Endothelial cell of umbilical vein (primary cell): Measurements from ENCODE around the gene FOXN1. TPM values are rescaled to one million over a fixed set of nuclear protein-coding genes. Genes with fewer than 3 reads are reported as not detected.

ENCODE experiments used
- BruUV-seq: library from RNA; stranded (reverse); fragments of 400-500 nt; replicated peaks from 2 replicates; lab custom pipeline; 2021; lab: Mats Ljungman, UMichigan
- CTCF ChIA-PET: fragments of 300-600, 350-600 bp; sonication (Branson Sonifier 250); formaldehyde crosslinking; loops from one replicate; lab custom pipeline; 2021; ENCODE audit warnings: antibody characterized with exemption, inconsistent platforms; lab: Charles Lee
- POLR2A ChIA-PET: fragments of 300-600, 350-600 bp; sonication (Branson Sonifier 250); formaldehyde crosslinking; loops from one replicate; lab custom pipeline; 2021; ENCODE audit warnings: antibody characterized with exemption, inconsistent platforms; lab: Charles Lee
- DNase-seq: peaks from one replicate; pipeline ENCODE4 v3.0.0-alpha.2; 2011; ENCODE audit warnings: low read depth, low spot score
- FAIRE-seq: peaks from 2 replicates; lab custom pipeline; 2011; peaks lifted over from hg19 to GRCh38; lab: Jason Lieb, UNC
- H2AFZ ChIP-seq: 2 replicates; pipeline ENCODE4 v1.6.0; 2012; ENCODE audit warnings: low read depth, low read length, control low read depth, inconsistent platforms
- H3K27ac ChIP-seq: 2 replicates; pipeline ENCODE4 v1.5.1; 2011; ENCODE audit warnings: low read depth, mild to moderate bottlenecking, control low read depth, low read length, moderate library complexity; ENCODE audit not compliant: insufficient read depth
- H3K27me3 ChIP-seq, 2 experiments: 2 replicates each; pipeline versions ENCODE4 v1.6.0 to v1.6.1; 2011; ENCODE audit warnings: low read length in 2 of 2, mixed read lengths in 1 of 2; ENCODE audit not compliant: control insufficient read depth in 2 of 2, insufficient read depth in 2 of 2
- H3K36me3 ChIP-seq, 2 experiments: 2 replicates in 1 of 2; 3 replicates in 1 of 2; pipeline ENCODE4 v1.5.1; 2011; ENCODE audit warnings: low read length in 2 of 2, mild to moderate bottlenecking in 1 of 2, moderate library complexity in 1 of 2; ENCODE audit not compliant: control insufficient read depth in 2 of 2, insufficient read depth in 2 of 2; ENCODE audit errors: extremely low read depth in 1 of 2
- H3K4me1 ChIP-seq: 3 replicates; pipeline ENCODE4 v1.5.1; 2011; ENCODE audit warnings: mild to moderate bottlenecking, low read length; ENCODE audit not compliant: control insufficient read depth, insufficient read depth; ENCODE audit errors: extremely low read depth
- H3K4me2 ChIP-seq: 2 replicates; pipeline ENCODE4 v1.6.1; 2011; ENCODE audit warnings: low read length, control low read depth, mixed read lengths; ENCODE audit not compliant: insufficient read depth
- H3K4me3 ChIP-seq, 3 experiments: fragments of 200-600 bp in 1 of 3; sonication (generic), shearing (Covaris generic) in 1 of 3; replicated peaks in 1 of 3; 2 replicates each; pipeline ENCODE4 v1.5.1; 2011 to 2016; ENCODE audit warnings: control low read depth in 3 of 3, low read length in 3 of 3, mild to moderate bottlenecking in 2 of 3, inconsistent platforms in 1 of 3, low read depth in 1 of 3, moderate library complexity in 1 of 3; ENCODE audit not compliant: insufficient read depth in 1 of 3
- H3K79me2 ChIP-seq: 2 replicates; pipeline ENCODE4 v1.6.0; 2012; ENCODE audit warnings: low read length, inconsistent platforms; ENCODE audit not compliant: control insufficient read depth, insufficient read depth
- H3K9ac ChIP-seq: replicated peaks from 2 replicates; pipeline ENCODE3; 2011; ENCODE audit warnings: low read length, control low read depth; ENCODE audit not compliant: insufficient read depth; ENCODE audit errors: extremely low read depth
- H3K9me1 ChIP-seq: replicated peaks from 3 replicates; pipeline ENCODE4 v1.6.0; 2011; ENCODE audit warnings: mild to moderate bottlenecking, low read length; ENCODE audit not compliant: control insufficient read depth, insufficient read depth; ENCODE audit errors: extremely low read depth
- H3K9me3 ChIP-seq: replicated peaks from 2 replicates; pipeline ENCODE4 v1.5.1; 2012; ENCODE audit warnings: low read length, inconsistent platforms; ENCODE audit not compliant: control insufficient read depth, insufficient read depth
- H4K20me1 ChIP-seq: replicated peaks from 2 replicates; pipeline ENCODE3; 2011; ENCODE audit warnings: mild to moderate bottlenecking, low read length; ENCODE audit not compliant: control insufficient read depth, insufficient read depth; ENCODE audit errors: extremely low read depth
- EZH2 ChIP-seq: IDR thresholded peaks from 2 replicates; pipeline ENCODE4 v1.6.1; 2012; ENCODE audit warnings: borderline replicate concordance, low read depth, mild to moderate bottlenecking, moderate library complexity, low read length, inconsistent platforms; ENCODE audit not compliant: severe bottlenecking
- FOS ChIP-seq: IDR thresholded peaks from 2 replicates; pipeline ENCODE4 v1.6.1; 2011; ENCODE audit warnings: mild to moderate bottlenecking, low read length, moderate library complexity, borderline replicate concordance; ENCODE audit not compliant: insufficient read depth
- GATA2 ChIP-seq: IDR thresholded peaks from 2 replicates; pipeline ENCODE4 v1.7.0; 2011; ENCODE audit warnings: low read depth, mild to moderate bottlenecking, moderate library complexity, mixed read lengths, low read length; ENCODE audit not compliant: insufficient read length, insufficient read depth
- JUN ChIP-seq: IDR thresholded peaks from 2 replicates; pipeline ENCODE4 v1.6.1; 2011; ENCODE audit warnings: borderline replicate concordance, low read depth; ENCODE audit not compliant: insufficient read length, insufficient read depth
- MYC ChIP-seq: IDR thresholded peaks from one replicate; pipeline ENCODE4 v1.6.1; 2011; ENCODE audit warnings: mild to moderate bottlenecking, low read depth, low read length
- POLR2A ChIP-seq: IDR thresholded peaks from 2 replicates; pipeline ENCODE4 v1.6.1; 2012; ENCODE audit warnings: low read depth, mild to moderate bottlenecking, control low read depth, low read length
- POLR2AphosphoS5 ChIP-seq: IDR thresholded peaks from 2 replicates; pipeline ENCODE4 v1.6.1; 2012; ENCODE audit warnings: low read depth, mild to moderate bottlenecking, control low read depth, low read length, moderate library complexity; ENCODE audit not compliant: insufficient read depth
- dilution Hi-C: fragments of 300-500 bp; cut with MboI; formaldehyde crosslinking; loops from one replicate; pipeline ENCODE4 v1.15.0; 2019; ENCODE audit warnings: low sequenced_read_pairs; ENCODE audit not compliant: extremely low pct_ligation_motif_present
- intact Hi-C: fragments of 100-400 bp; cut with micrococcal nuclease; formaldehyde crosslinking; loops from one replicate; pipeline ENCODE4 v1.10.0; 2022
- polyA plus RNA-seq, 4 experiments: library from polyadenylated mRNA; depleted of rRNA in 3 of 4; stranded (reverse) in 3 of 4; unstranded in 1 of 4; fragments of >200 nt; gene quantifications; 2 replicates each; pipeline versions ENCODE4 v1.2.1 to v1.2.3, GENCODE V29; 2011 to 2012; ENCODE audit warnings: missing spikeins in 1 of 4
- total RNA-seq: library from RNA; stranded (reverse); gene quantifications from 2 replicates; pipeline ENCODE4 v1.2.3, GENCODE V29; 2021
- TF ChIP-seq, protein P1 (sequence below), 2 donors: IDR thresholded peaks; 1 replicate in 1 of 2; 2 replicates in 1 of 2; pipeline ENCODE4 v1.5.1; 2011; ENCODE audit warnings: low read length in 2 of 2, mild to moderate bottlenecking in 2 of 2, moderate library complexity in 2 of 2, control low read depth in 1 of 2, inconsistent platforms in 1 of 2, low read depth in 1 of 2; ENCODE audit not compliant: insufficient read depth in 1 of 2; ENCODE audit errors: extremely low read depth in 1 of 2
- TF ChIP-seq, protein P2 (sequence below): IDR thresholded peaks from 2 replicates; pipeline ENCODE4 v1.6.1; 2011; ENCODE audit not compliant: insufficient read depth, insufficient read length

FOXN1 gene
- total and polyA plus RNA-seq, 2 donors (not counting 3 experiments of a cell fraction or from before 2014, with no cell fraction given): not detected

DNA sequence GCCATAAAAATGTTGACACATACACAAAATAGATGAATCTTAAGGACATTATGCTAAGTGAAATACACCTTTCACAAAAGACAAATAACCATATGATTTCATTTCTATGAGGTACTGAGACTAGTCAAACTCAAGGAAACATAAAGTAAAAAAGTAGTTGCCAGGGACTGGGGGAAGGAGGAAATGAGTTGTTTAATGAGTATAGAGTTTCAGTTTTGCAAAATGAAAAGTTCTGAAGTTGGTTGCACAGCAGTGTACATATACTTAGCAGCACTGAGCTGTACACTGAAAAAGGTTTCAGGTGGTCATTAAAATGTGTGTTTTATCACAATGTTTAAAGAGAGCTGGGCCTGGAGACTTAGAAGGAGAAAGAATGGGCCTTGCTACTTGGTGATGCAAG is 37.4 kb upstream of the FOXN1 start:
- DNase-seq (no peak), FAIRE-seq (no peak)
- no peak overlapping the region for H3K9ac ChIP-seq
- H3K4me3 ChIP-seq: no peak overlapping the region
- no peaks in the 10 kb centered on the region for H3K36me3 ChIP-seq
- ChIA-PET POLR2A (no interaction called here), CTCF (no interaction called here)
- dilution Hi-C loops: no loop called here
- no peaks in the 10 kb centered on the region for H3K9me3 ChIP-seq
- H3K4me1 ChIP-seq: no peaks in the 10 kb centered on the region
- no peak overlapping the region for H2AFZ ChIP-seq
- no peaks in the 10 kb centered on the region for H4K20me1 ChIP-seq
- peaks cover 5 to 6% of the 10 kb centered on the region in 2 experiments for H3K27me3 ChIP-seq
- TF ChIP-seq EZH2: no peak
- intact Hi-C loops: no loop called here
- no peak overlapping the region for H3K4me2 ChIP-seq
- no peaks in the 10 kb centered on the region for H3K79me2 ChIP-seq
- BruUV-seq: no TSS peak
- no peaks in the 10 kb centered on the region for H3K9me1 ChIP-seq
- H3K27ac ChIP-seq: no peak overlapping the region

DNA sequence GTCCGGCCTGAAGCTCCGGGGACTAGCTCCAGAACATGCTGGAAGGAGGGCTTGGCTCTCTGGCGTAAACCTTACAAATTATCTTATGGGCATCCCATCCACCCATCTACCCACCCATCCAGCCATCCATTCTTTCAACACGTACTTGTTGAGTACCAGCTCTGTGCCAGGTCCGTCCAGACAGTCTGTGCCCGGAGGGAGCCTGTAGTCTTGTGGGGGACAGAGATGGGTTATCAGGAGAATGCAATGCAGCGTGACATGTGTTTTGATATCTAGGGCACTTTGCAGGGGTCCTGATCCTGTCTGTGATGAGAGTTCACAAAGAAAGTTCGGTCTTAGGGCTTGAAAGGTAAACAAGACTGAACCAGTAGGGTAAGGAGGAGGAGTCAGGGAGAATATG is 36.8 kb upstream of the FOXN1 start:
- POLR2A ChIA-PET: no interaction called here
- H3K4me2 ChIP-seq: no peak overlapping the region
- H3K79me2 ChIP-seq: no peaks in the 10 kb centered on the region
- intact Hi-C loops: no loop called here
- TF ChIP-seq FOS (no peak), MYC (no peak), JUN (no peak), POLR2AphosphoS5 (no peak), POLR2A (no peak), GATA2 (no peak), EZH2 (no peak)
- TF ChIP-seq, protein P1, sequence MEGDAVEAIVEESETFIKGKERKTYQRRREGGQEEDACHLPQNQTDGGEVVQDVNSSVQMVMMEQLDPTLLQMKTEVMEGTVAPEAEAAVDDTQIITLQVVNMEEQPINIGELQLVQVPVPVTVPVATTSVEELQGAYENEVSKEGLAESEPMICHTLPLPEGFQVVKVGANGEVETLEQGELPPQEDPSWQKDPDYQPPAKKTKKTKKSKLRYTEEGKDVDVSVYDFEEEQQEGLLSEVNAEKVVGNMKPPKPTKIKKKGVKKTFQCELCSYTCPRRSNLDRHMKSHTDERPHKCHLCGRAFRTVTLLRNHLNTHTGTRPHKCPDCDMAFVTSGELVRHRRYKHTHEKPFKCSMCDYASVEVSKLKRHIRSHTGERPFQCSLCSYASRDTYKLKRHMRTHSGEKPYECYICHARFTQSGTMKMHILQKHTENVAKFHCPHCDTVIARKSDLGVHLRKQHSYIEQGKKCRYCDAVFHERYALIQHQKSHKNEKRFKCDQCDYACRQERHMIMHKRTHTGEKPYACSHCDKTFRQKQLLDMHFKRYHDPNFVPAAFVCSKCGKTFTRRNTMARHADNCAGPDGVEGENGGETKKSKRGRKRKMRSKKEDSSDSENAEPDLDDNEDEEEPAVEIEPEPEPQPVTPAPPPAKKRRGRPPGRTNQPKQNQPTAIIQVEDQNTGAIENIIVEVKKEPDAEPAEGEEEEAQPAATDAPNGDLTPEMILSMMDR (IDR thresholded peaks at IDR 0.05; ENCODE audit: extremely low read depth in 1 of 2, insufficient read depth in 1 of 2, low read depth in 1 of 2, low read length in 2 of 2): no peak
- TF ChIP-seq, protein P2, sequence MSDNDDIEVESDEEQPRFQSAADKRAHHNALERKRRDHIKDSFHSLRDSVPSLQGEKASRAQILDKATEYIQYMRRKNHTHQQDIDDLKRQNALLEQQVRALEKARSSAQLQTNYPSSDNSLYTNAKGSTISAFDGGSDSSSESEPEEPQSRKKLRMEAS: no peak
- no peak overlapping the region for H2AFZ ChIP-seq
- no peaks in the 10 kb centered on the region for H4K20me1 ChIP-seq
- CTCF ChIA-PET: no interaction called here
- H3K9me3 ChIP-seq: no peaks in the 10 kb centered on the region
- no peaks in the 10 kb centered on the region for H3K9me1 ChIP-seq
- H3K9ac ChIP-seq: no peak overlapping the region
- no TSS peak for BruUV-seq
- H3K27me3 ChIP-seq: peaks cover 4 to 5% of the 10 kb centered on the region in 2 experiments
- FAIRE-seq (no peak), DNase-seq (no peak)
- no peak overlapping the region for H3K27ac ChIP-seq
- no peaks in the 10 kb centered on the region for H3K36me3 ChIP-seq
- dilution Hi-C loops: no loop called here
- H3K4me1 ChIP-seq: no peaks in the 10 kb centered on the region
- H3K4me3 ChIP-seq: no peak overlapping the region
